BJ (cell line): ENCODE data around the gene RASSF5. TPM values are rescaled to one million over a fixed set of nuclear protein-coding genes. Genes with fewer than 3 reads are reported as not detected.
A peak's percentile ranks its signal among the peaks of the same experiment; 100 is the strongest.

Experiments
- CTCF ChIA-PET: fragments of 350-600 bp; formaldehyde crosslinking; extraction: SDS; loops from one replicate; lab custom pipeline; 2021; ENCODE audit warnings: antibody characterized with exemption, inconsistent platforms; lab: Yijun Ruan, JAX
- POLR2A ChIA-PET: fragments of 300-600 bp; sonication (Branson Sonifier 250); formaldehyde crosslinking; extraction: SDS; loops from one replicate; lab custom pipeline; 2021; ENCODE audit warnings: antibody characterized with exemption; lab: Charles Lee
- DNase-seq: peaks from one replicate; pipeline ENCODE4 v3.0.0-alpha.2; 2011; ENCODE audit warnings: low read depth
- H3K27me3 ChIP-seq: 2 replicates; pipeline ENCODE4 v1.6.0; 2011; ENCODE audit warnings: low read length; ENCODE audit not compliant: control insufficient read depth, insufficient read depth
- H3K36me3 ChIP-seq: 2 replicates; pipeline ENCODE4 v1.5.1; 2011; ENCODE audit warnings: low read length; ENCODE audit not compliant: control insufficient read depth, insufficient read depth
- H3K4me3 ChIP-seq: 2 replicates; pipeline ENCODE4 v1.5.1; 2011; ENCODE audit warnings: low read depth, mild to moderate bottlenecking, control low read depth, low read length
- CTCF ChIP-seq: IDR thresholded peaks from 2 replicates; pipeline ENCODE4 v1.5.1; 2011; ENCODE audit warnings: low read depth, mild to moderate bottlenecking, control low read depth, inconsistent platforms, low read length, moderate library complexity; ENCODE audit not compliant: insufficient read depth
- polyA plus RNA-seq: library from polyadenylated mRNA; depleted of rRNA; stranded (reverse); fragments of >200 nt; gene quantifications from 2 replicates; pipeline ENCODE4 v1.2.3, GENCODE V29; 2011

RASSF5 gene
- polyA plus RNA-seq, 1 experiment = 2.1 TPM

DNA sequence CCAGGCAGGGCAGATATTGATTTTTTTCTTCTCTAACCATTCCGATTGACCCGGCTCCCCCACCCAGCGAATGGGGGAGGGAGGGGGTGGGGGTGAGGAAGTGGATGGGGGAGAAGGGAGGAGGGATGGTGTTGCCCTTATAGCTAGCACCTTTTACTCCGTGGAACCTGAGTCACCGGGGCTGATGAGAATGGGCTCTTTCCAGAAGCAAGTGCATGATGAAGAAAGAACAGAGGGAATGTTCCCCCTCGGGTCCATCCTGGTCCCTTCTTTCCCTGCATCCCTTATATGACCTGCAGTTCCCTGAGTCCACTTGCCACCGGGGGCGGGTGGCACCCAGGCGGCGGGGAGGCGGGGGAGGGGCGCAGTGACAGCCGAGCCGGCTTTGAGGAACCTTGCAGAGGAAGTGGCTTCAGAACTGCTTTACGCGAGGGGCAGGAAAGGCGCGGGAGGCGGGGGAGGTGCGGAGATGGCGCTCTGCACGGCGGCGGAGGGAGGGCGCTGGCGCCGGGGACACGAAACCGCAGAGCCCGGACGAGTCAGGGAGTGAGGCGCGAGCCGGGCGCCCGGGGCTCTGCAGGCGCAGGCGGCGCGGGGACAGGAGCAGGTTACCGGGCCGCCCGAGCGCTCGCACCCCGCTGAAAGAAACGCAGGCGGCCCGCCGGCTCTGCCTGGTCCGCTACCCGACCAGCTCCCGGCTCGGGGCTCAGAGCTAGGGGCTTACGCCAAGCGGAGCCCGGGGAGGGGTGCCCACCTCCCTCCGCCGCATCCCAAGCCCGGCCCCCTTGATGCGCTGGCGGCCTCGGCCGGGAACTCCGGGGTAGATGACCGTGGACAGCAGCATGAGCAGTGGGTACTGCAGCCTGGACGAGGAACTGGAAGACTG lies 49.7 kb downstream of the RASSF5 start:
- Histone ChIP-seq H3K4me3 (peak overlapping the region; percentile 46), H3K27me3 (peaks cover 4% of the 10 kb centered on the region), H3K36me3 (no peaks in the 10 kb centered on the region)
- no peak for TF ChIP-seq CTCF
- CTCF ChIA-PET = interaction anchor here (0.6 to 4.6 kb wide), 4 partner anchors 12 to 52 kb away, joined by 3 to 48 read pairs (median 12); no protein-coding TSS in a partner anchor
- POLR2A ChIA-PET = no interaction called here
- DNase-seq = no peak

GRCh38 chr1:206557636-206558473 lies 50.5 kb downstream of the RASSF5 start:
- POLR2A ChIA-PET = no interaction called here
- no peak for TF ChIP-seq CTCF
- Histone ChIP-seq H3K4me3 (peak overlapping the region; percentile 46), H3K36me3 (no peaks in the 10 kb centered on the region), H3K27me3 (peaks cover 4% of the 10 kb centered on the region)
- CTCF ChIA-PET = no interaction called here
- DNase-seq = no peak

GRCh38 chr1:206558794-206559671 lies 51.7 kb downstream of the RASSF5 start:
- H3K36me3 ChIP-seq = no peaks in the 10 kb centered on the region
- POLR2A ChIA-PET = no interaction called here

GRCh38 chr1:206559672-206559995 lies 52.3 kb downstream of the RASSF5 start:
- Histone ChIP-seq H3K27me3 (peaks cover 5% of the 10 kb centered on the region), H3K36me3 (no peaks in the 10 kb centered on the region), H3K4me3 (no peak overlapping the region)
- TF ChIP-seq CTCF = no peak
- DNase-seq = no peak
- CTCF ChIA-PET = interaction anchor here (0.7 to 1.7 kb wide), 4 partner anchors 15 to 69 kb away, joined by 3 to 5 read pairs (median 4); no protein-coding TSS in a partner anchor
- POLR2A ChIA-PET = no interaction called here

More at GRCh38 chr1:206558794-206559671, 51.7 kb downstream of the RASSF5 start:
- TF ChIP-seq CTCF = no peak
- H3K27me3 ChIP-seq = peaks cover 4% of the 10 kb centered on the region
- H3K4me3 ChIP-seq = no peak overlapping the region
- CTCF ChIA-PET = interaction anchor here (1.0 kb wide), 1 partner anchor 15 kb away, joined by 5 read pairs; no protein-coding TSS in a partner anchor
- no peak for DNase-seq
